Activated gamma-delta T cell treated with Interleukin-2 at 50 U/mL for 16 hours (primary cell): ENCODE data around the gene WIPF3.

Experiments used
- DNase-seq: peaks from one replicate; pipeline ENCODE4 v3.0.0-alpha.2; 2020

Gene WIPF3, protein sequence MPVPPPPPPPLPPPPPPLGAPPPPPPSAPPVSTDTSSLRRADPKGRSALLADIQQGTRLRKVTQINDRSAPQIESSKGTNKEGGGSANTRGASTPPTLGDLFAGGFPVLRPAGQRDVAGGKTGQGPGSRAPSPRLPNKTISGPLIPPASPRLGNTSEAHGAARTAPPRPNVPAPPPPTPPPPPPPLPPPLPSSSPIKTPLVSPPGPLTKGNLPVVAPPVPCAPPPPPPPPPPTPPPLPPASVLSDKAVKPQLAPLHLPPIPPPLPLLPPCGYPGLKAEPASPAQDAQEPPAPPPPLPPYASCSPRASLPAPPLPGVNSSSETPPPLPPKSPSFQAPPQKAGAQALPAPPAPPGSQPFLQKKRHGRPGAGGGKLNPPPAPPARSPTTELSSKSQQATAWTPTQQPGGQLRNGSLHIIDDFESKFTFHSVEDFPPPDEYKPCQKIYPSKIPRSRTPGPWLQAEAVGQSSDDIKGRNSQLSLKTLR

GRCh38 chr7:29806208-29806994, at the start of gene WIPF3:
WIPF3 (plus strand) TSS chr7:29806508; CDS start chr7:29834725, 28,217 bp downstream.
- no peak for DNase-seq

DNA sequence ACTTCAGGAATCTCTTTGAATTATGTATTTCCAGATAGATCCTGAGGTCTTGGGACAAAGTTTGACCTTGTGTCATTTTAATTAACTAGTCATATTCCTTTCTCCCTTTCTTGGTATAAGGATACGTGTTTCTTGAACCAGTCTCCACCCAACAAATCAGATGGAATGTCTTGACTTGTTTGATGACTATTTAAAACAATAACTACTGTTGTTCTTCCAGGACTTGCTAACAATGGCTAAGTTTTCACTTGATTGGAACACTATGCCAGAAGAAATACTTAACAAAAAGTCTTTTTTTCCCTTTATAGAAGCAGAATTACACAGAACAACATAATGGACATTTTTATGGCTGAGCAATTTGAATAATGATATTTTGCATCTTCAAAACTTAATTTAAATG, 43.0 kb upstream of the WIPF3 start:
- DNase-seq = no peak

- no peak for DNase-seq
Observed at GRCh38 chr7:29764227-29764626, 42.1 kb upstream of the WIPF3 start.

- no peak for DNase-seq
Observed at GRCh38 chr7:29765490-29765889, 40.8 kb upstream of the WIPF3 start.

DNA sequence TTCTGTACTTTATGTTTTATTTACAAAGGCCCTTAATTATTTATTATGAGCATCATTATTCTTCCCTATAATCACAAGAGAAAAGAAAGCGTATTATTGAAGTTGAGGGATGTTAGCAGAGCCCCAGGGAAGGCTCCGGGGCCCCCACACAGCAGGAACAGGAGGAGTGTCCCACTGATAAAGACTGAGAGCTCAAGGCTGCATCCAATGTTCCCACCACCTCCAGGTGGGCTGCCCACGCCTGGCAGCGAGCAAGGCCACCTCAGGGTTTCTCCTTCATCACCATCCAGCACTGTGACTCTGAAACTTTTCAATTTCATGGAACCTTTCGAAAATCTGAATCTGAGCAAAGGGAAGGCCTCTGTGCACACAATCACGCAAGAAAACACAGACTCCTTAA, 35.9 kb upstream of the WIPF3 start:
- no peak for DNase-seq

DNA sequence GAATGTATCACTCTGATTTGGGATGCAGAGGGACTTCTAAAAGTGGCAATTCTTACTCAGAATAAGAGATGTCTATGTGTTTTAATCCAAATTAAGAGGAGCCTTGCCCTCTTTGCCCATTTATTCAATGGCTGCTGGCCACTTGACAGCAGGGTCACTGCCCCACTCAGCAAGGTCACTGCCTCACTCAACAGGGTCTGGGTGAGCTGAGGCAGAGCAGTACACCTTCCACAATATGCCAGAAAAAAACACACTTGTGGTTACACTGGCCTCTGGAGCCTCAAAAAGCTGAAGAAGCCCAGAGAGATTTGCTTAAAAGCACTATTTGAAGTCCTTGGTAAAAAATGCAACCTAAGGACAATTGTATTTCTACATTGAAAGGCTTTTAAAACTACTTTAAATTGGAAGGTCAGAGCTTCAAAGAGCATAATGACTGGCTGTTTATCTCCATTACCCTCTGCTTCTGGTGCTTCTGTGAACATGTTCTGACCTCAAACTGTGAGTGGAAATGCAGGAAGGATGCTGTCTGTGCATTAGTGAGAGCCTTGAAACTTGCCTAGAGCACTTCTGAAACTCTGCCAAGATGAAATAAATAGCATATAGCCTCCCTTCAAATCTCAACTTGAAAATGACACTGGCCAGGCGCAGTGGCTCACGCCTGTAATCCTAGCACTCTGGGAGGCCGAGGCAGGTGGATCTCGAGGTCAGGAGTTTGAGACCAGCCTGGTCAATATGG, 35.1 kb upstream of the WIPF3 start:
- no peak for DNase-seq

GRCh38 chr7:29779017-29779416, 27.3 kb upstream of the WIPF3 start:
- no peak for DNase-seq

DNA sequence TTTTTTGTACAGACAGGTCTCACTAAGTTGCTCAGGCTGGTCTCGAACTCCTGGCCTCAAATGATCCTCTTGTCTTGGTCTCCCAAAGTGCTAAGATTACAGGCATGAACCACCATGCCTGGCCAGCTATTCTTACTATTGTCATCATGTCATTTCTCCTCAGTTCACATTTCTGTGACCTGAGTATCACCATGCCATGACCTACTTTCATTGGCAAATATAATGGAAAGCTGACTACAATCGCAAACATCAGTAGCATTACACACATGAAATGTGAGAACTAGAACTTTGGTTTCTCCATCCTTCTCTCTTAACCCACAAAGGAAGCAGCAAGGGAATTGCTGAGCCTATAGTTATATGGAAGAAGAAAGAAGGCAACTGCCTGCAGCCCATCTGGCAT, 26.0 kb upstream of the WIPF3 start:
- DNase-seq = no peak

DNA sequence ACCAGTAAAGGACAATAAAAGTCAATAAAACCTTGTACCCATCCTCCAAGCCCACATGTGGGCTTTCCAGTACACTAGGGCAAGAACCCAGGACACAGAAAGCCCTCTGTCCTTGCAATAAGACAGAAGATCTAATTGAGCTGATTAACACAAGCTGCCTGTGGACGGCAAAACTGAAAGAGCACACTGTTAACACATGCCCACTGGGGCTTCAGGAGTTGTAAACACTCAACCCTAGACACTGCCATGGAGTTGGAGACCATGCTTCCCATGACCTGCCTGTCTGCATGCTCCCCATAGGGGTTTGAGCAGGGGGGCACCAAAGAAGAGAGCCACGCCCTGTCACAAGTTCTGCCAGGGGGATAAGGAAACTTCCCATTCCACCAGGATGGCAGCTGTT, 22.6 kb upstream of the WIPF3 start:
- DNase-seq = no peak

DNA sequence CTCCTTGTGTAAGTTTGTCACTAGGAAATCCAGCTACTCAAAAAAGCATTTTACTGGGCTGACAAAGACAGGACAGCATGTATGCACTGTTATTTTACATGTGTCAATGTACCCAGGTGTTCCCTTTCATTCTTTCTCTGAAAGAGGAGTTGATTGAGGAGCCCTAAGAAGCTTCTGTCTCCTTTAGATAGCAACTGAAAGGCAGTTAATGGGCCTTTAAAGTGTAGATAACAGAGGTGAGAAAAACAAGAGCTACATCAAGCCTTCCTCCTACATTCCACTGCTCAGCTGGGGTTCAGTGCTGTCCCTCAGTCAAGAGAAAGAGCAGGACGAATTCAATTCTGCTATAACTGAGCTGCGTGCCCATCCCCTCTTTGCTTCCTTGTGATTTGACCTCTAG, 12.8 kb upstream of the WIPF3 start:
- DNase-seq = no peak

- DNase-seq = no peak
Observed at GRCh38 chr7:29794959-29795629, 11.2 kb upstream of the WIPF3 start.

DNA sequence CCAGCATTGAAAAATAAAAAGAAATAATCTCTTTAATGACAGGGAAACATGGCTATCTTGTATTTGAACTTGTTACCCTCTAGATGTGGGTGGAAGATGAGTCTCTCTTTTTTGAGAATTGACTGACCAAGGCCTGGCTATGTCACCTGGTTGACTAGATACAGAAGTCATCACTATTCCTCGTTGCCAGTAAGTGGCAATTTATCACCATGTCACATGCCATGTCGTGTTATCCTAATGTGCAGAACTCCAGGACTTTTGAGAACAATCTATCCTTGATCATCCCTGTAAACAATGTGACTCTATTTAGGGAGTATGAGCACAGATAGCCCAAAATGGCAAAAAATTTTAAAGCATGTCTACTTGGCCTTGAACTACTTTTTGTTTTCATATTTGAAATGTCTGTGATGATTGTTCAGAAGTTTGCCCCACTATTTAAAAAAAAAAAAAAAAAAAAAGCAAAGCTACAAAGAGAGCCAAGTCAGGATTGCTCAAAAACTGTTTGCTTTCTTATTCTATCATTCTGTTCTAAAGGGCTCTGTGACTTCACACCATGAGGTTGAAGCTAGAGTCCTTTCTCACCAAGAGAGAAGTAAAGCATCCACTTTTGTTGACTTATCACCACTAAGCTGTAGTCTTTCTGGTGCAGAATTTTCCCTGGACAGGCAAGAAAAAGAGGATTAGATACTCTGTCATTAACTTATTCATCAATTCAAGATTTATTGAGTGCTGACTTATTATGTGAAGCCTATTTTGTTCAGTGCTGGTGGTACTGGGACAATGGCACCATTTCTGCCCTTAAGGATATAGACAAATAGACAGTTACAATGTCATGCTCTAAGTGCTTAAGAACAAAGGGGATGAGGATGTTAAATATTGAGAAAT, 10.4 kb upstream of the WIPF3 start:
- DNase-seq = no peak

- DNase-seq = no peak
Observed at GRCh38 chr7:29797112-29797944, 9.0 kb upstream of the WIPF3 start.

DNA sequence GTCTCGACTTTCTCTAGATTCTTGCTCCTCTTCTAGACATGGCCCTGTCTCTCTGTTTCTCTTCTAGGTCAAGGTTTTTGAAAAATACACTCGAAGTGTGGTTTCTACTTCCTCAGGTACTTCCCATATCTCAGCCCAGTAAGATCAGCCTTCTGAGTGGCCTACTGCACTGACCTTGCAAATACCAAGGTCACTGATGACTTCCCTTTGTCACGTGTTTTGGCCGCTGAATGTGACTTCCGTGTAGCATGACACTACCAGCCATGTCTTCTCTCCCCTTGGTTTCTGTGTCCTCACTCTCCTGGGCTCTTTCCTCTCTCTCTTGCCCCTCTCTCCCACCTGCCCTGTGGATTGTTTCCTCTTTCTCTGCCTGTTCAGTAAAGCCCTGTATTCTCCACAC, 7.9 kb upstream of the WIPF3 start:
- no peak for DNase-seq

GRCh38 chr7:29801929-29802328, 4.4 kb upstream of the WIPF3 start:
- no peak for DNase-seq

GRCh38 chr7:29805031-29805430, 1.3 kb upstream of the WIPF3 start:
- no peak for DNase-seq

DNA sequence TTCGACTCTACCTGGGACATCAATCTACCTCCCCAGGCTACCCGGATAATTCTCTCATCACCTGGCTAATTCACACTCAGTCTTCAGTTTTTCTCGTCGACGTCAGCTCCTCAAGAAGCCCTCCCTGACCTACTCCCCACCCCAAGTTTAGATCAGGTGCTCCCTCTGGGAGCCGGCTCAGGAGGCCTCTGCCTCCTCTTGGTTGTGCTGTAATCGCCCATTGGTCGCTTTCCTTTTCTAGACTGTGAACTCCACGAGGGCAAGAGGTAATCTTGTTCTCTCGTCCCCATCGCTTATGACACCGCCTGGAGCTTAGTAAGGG, 461 bp upstream of the WIPF3 start:
- no peak for DNase-seq

- no peak for DNase-seq
Observed at GRCh38 chr7:29806995-29807841, 910 bp downstream of the WIPF3 start.

DNA sequence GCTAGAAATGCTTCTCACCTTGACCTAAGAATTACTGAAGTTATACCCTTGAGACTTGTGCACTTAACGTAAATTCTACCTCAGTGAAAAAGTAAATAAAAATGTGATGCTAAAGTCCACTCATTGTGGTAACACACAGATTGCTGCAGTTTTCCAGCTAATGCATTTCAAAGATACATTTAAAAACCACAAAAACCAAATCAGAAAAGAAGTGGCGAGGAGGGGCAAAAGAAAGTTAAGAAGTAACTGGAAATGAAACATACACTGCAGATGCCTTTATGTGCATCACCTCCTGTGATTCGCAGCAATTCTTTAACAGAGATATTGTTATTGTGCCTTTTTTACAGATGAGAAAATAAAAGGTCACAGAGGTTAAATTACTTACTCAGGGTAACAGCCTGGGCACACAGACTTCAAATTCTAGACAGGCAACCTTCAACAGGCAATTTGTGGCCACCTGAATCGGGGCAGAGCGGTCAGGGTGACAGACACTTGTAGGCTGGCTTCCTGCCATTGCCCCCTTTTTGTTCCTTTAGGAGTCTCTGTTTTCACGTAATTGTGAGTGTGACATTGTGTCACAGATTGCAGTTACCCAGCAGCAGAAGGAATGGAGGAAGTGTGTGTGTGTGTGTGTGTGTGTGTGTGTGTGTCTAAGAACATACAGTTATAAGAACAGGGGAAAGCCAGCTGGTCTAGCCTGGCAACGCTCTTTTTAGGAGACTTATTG, 1.9 kb downstream of the WIPF3 start:
- no peak for DNase-seq
